Measurements from ENCODE around the gene DGKZ. TPM values are rescaled to one million over a fixed set of nuclear protein-coding genes. Genes with fewer than 3 reads are reported as not detected.

DGKZ gene
- total and polyA plus RNA-seq, 2 experiments from 2014 or later, result 21.4 to 62.7 TPM

DNA sequence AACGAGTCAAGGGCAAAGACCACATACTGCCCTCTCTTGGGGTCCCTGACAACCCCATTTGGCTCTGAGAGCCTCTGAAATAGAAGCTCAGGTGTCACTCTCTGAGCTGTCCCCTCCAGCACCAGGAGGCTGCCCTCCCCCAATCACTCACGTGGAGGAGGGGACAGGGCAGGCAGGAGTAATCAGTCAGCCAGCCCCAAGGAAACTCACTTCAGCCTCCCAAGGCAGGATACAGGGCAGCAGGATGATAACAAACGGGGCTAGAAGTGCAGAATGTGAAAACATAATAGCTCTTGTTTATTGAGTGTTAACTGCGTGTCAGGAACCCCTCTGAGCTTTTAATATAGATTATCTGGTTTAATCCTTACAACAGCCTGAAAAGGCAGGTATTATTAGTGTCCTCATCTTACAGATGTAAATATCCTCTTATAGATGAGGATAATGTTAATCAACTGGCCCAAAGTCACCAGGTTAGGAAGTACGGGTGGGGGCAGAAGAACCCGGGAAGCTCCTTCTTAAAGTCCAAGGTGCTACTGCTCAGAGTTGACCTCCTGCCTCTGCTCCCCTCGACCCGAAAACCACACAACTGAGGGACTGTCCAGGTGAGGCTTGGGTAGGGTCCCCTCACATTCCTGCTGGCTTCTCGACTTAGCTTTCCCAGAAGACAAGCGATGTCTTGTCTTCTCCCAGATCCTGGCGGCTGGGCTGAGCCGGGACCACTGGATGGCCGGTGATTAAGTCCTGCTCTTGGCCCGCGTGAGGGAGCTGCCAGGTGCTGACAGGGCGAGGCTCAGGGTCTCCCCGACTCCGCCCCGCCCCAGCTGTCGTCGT, 41.6 kb downstream of the DGKZ start:
- TF ChIP-seq EZH2 (IDR thresholded peaks at IDR 0.05; ENCODE audit: insufficient read depth, poor library complexity, severe bottlenecking) (peak; percentile 13), EZH2phosphoT487 (IDR thresholded peaks at IDR 0.05; ENCODE audit: insufficient read depth, low read depth) (no peak)
- peaks cover 7% of the 10 kb centered on the region for H3K27me3 ChIP-seq (replicated peaks; ENCODE audit: insufficient read depth)
- no peak for DNase-seq
- H4K20me1 ChIP-seq (ENCODE audit: insufficient read depth), result no peaks in the 10 kb centered on the region
- H3K9me2 ChIP-seq (ENCODE audit: insufficient read depth), result no peaks in the 10 kb centered on the region
- peak overlapping the region; percentile 90 for H3K4me2 ChIP-seq (ENCODE audit: unreplicated experiment)
- H3K4me1 ChIP-seq (ENCODE audit: insufficient read depth), result no peaks in the 10 kb centered on the region
- no peak overlapping the region for H3K27ac ChIP-seq
- no peaks in the 10 kb centered on the region for H3K9me3 ChIP-seq (ENCODE audit: low read depth)
- H3K36me3 ChIP-seq (ENCODE audit: low read depth), result no peaks in the 10 kb centered on the region
- H3K9ac ChIP-seq, result no peak overlapping the region
- no peaks in the 10 kb centered on the region for H3K79me2 ChIP-seq (ENCODE audit: insufficient read depth)
- in situ Hi-C loops (cut with MboI), result no loop called here
- 4 to 6% methylated on average over 21 of the region's 21 CpGs for WGBS, 2 experiments (ENCODE audit: low coverage in 1 of 2, low lambda C conversion rate in 2 of 2, missing lambda C conversion rate in 2 of 2)
- no peaks in the 10 kb centered on the region for H3F3A ChIP-seq (ENCODE audit: insufficient read depth)
- H2AFZ ChIP-seq, result no peak overlapping the region
- peak overlapping the region; percentile 76 for H3K4me3 ChIP-seq

DNA sequence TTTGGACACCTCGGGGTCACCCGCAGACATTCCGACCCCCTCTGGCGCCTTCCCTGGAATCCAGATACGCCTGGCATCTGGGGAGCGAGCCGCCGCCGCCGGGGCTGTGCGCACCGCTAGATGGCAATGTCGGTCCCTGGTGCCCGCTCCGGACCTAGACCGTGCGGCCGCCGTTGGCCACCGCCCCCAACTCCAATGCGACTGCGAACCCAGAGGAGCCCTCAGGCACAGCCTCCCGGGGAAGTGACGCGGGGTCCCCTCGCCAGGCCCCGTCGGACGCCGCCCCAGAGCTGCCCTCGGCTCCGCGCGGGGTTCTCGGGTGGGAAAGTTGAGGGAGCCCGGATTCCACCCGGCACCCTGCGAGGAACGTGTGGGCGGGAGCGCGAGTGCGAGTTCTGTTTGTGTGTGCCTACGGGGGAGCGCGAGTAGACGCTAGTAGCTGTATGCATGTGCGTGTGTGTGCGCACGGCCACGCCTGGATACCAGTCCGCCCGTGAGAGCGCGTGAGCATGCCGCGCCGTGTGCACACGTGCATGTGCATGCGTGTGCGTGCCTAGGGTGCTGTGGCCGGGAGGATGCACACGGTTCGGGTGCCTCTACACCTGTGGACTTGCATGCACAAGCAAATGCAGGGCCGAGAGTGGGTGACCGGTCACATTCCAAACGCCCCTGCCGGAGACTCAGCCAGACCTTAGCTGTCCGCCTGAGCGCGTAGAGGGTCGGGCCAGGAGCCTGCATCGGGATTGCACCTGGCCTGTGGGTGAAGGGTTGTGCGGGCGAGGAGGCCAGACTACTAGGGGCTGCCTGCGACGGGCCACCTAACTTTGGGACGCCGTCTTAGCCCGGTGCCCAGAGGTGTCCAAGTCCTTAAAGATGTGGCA, 42.4 kb downstream of the DGKZ start:
- Histone ChIP-seq H3K9ac (no peak overlapping the region), H3K9me2 (ENCODE audit: insufficient read depth) (no peaks in the 10 kb centered on the region), H3K4me3 (peak overlapping the region; percentile 76), H3F3A (ENCODE audit: insufficient read depth) (no peaks in the 10 kb centered on the region), H3K4me2 (ENCODE audit: unreplicated experiment) (peak overlapping the region; percentile 90), H3K27me3 (replicated peaks; ENCODE audit: insufficient read depth) (peaks cover 7% of the 10 kb centered on the region), H3K79me2 (ENCODE audit: insufficient read depth) (no peaks in the 10 kb centered on the region), H3K4me1 (ENCODE audit: insufficient read depth) (no peaks in the 10 kb centered on the region), H3K9me3 (ENCODE audit: low read depth) (no peaks in the 10 kb centered on the region), H2AFZ (peak overlapping the region; percentile 66; the same call in 1 of the 2 replicates), H3K27ac (no peak overlapping the region), H3K36me3 (ENCODE audit: low read depth) (no peaks in the 10 kb centered on the region), H4K20me1 (ENCODE audit: insufficient read depth) (no peaks in the 10 kb centered on the region)
- 3 to 4% methylated on average over 69 to 75 of the region's 80 CpGs for WGBS, 2 experiments (ENCODE audit: low coverage in 1 of 2, low lambda C conversion rate in 2 of 2, missing lambda C conversion rate in 2 of 2)
- peak; percentile 83 for DNase-seq
- TF ChIP-seq EZH2phosphoT487 (IDR thresholded peaks at IDR 0.05; ENCODE audit: insufficient read depth, low read depth) (no peak), EZH2 (IDR thresholded peaks at IDR 0.05; ENCODE audit: insufficient read depth, poor library complexity, severe bottlenecking) (no peak)
- in situ Hi-C loops (cut with MboI), result loop anchor here (10.0 kb wide), 1 partner anchor 145 kb away; no protein-coding TSS in a partner anchor

DNA sequence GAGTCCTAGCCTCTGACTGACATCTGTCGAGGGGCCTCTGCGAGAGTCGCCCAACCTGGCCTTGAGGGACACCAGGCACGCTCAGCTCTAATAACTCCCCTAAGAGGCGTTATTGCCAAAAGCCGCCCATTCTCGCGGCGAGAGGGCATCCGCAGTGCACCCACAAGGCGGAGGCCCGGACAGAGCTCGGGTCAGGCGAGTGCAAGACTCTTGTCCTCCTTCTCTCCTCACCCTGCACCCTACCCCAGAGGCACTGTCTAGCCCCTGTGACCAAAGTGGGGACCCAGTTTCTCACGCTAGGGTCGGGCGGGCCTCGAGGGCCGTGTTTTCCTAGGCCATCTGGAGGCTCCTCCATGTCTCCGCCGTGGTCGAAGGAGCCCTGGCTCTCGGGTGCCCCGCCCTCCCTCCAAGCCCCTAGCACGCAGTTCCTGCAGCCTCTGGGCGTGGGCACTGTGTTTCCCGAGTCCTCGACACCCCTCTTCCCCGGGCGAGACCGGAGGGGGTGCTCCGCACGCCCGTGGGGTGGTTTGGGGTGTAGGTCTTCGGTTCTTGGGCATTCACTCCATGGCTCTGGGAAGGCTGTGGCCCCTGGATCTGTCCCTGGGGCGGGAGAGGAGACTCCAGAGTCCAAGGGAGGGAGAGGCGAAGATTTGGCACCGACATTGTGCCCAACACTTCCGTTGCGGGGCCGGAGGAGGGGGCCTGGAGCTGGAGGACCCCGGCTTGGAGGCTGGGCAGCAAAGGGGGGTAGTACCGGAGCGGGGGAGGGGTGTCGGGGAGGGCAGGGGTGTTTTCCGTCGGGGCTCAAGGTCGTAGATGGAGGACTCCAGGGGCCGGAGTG, 43.3 kb downstream of the DGKZ start:
- TF ChIP-seq EZH2phosphoT487 (IDR thresholded peaks at IDR 0.05; ENCODE audit: insufficient read depth, low read depth) (no peak), EZH2 (IDR thresholded peaks at IDR 0.05; ENCODE audit: insufficient read depth, poor library complexity, severe bottlenecking) (peak; percentile 90)
- no peaks in the 10 kb centered on the region for H3K36me3 ChIP-seq (ENCODE audit: low read depth)
- H3K9me3 ChIP-seq (ENCODE audit: low read depth), result no peaks in the 10 kb centered on the region
- H3K9me2 ChIP-seq (ENCODE audit: insufficient read depth), result no peaks in the 10 kb centered on the region
- H3K9ac ChIP-seq, result no peak overlapping the region
- H3K79me2 ChIP-seq (ENCODE audit: insufficient read depth), result no peaks in the 10 kb centered on the region
- no peak overlapping the region for H3K4me3 ChIP-seq
- no peaks in the 10 kb centered on the region for H3F3A ChIP-seq (ENCODE audit: insufficient read depth)
- no peak overlapping the region for H2AFZ ChIP-seq
- H3K4me2 ChIP-seq (ENCODE audit: unreplicated experiment), result no peak overlapping the region
- H3K27ac ChIP-seq, result no peak overlapping the region
- DNase-seq, result no peak
- no peaks in the 10 kb centered on the region for H3K4me1 ChIP-seq (ENCODE audit: insufficient read depth)
- 7 to 8% methylated on average over 34 to 49 of the region's 49 CpGs for WGBS, 2 experiments (ENCODE audit: low coverage in 1 of 2, low lambda C conversion rate in 2 of 2, missing lambda C conversion rate in 2 of 2)
- in situ Hi-C loops (cut with MboI), result loop anchor here (10.0 kb wide), 1 partner anchor 144 kb away; no protein-coding TSS in a partner anchor
- peaks cover 7% of the 10 kb centered on the region for H3K27me3 ChIP-seq (replicated peaks; ENCODE audit: insufficient read depth)
- H4K20me1 ChIP-seq (ENCODE audit: insufficient read depth), result no peaks in the 10 kb centered on the region

Data from GM23248 (cell line).